ENCODE results near the gene PCNT. TPM values are rescaled to one million over a fixed set of nuclear protein-coding genes. Genes with fewer than 3 reads are reported as not detected.

The PCNT gene
- total RNA-seq, 1 donor, result 19.2 TPM

DNA sequence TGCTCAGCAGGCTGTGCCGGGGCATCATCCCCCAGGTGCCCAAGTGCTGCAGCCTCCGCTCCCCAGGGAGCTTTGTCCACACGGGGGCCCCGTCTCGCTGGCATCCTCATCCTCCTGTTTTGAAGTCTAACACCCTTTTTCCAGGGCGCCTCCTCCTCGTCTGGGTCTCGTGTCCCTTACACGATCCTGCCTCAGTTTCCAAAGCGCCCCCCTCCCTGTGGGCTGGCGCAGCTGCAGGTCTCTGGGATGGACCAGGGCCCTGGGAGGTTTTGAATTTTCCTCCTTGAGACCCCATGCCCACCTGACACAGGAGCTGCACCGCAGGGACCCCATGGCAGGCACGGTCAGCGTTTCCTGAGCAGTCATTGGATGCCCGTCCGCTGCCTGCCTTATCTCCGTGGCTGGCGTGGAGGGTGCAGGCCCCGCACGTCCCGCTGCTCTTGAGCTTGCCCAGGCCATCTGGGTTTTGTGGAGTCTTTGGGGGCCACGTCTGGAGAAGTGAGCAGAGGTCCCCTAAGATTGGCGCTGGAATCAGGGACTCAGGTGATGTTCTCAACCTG is 97.3 kb downstream of the PCNT start:
- Histone ChIP-seq H3K4me1 (ENCODE audit: insufficient read depth, low read length) (no peaks in the 10 kb centered on the region), H3K27ac (ENCODE audit: low read depth, low read length) (no peak overlapping the region), H3K79me2 (ENCODE audit: insufficient read depth, low read length) (no peaks in the 10 kb centered on the region), H2AFZ (ENCODE audit: low read length) (no peak overlapping the region), H4K20me1 (ENCODE audit: insufficient read depth, low read length) (no peaks in the 10 kb centered on the region), H3K36me3 (ENCODE audit: insufficient read depth, low read length) (peaks cover 24% of the 10 kb centered on the region), H3K4me2 (ENCODE audit: insufficient read depth, low read length) (no peak overlapping the region), H3K4me3 (ENCODE audit: insufficient read depth, low read length) (no peak overlapping the region), H3K27me3 (ENCODE audit: insufficient read depth, low read length) (no peaks in the 10 kb centered on the region), H3K9me3 (ENCODE audit: low read depth, low read length) (no peaks in the 10 kb centered on the region)
- TF ChIP-seq CTCF (IDR thresholded peaks at IDR 0.05; ENCODE audit: extremely low read depth, low read depth, low read length), result no peak
- DNase-seq (ENCODE audit: insufficient read length, low spot score, missing footprints), result peak; percentile 59

DNA sequence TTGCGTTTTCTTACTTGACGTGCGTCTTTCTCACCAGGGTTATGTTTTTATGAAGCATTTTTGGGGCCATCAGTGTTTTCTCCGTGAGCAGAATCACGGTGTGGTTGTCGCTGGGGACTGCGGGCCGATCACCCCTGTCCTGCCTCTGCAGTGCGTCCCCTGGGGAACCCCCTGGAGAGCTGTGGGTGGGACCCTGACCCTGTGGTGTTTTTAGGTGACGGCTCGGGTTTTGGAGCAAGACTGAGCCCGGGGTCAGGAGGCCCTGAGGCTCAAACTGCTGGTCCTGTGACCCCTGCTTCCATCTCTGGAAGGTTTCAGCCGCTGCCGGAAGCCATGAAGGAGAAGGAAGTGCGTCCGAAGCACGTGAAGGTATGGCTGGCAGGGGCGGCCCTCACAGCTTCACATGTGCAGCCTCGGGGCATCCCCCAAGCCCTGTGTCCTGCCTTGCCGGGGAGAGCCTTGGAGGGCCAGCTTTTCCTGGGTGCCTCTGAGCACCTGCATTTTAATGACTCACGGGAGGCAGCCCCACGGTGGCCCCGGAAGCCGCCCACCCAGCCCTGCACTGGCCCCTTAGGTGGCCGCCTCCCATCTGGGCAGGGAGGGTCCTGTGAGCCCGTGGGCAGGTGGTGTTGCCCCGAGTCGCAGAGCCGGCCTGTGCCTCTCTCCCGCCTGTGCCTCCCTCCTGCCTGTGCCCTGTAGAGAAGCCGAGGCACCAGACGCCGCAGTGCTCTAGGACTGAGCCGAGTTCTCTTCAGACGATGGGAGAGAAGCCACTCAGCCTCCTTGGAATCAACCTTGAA is 98.0 kb downstream of the PCNT start:
- H3K9me3 ChIP-seq (ENCODE audit: low read depth, low read length), result no peaks in the 10 kb centered on the region
- H4K20me1 ChIP-seq (ENCODE audit: insufficient read depth, low read length), result no peaks in the 10 kb centered on the region
- no peak overlapping the region for H2AFZ ChIP-seq (ENCODE audit: low read length)
- no peak for TF ChIP-seq CTCF (IDR thresholded peaks at IDR 0.05; ENCODE audit: extremely low read depth, low read depth, low read length)
- no peak overlapping the region for H3K27ac ChIP-seq (ENCODE audit: low read depth, low read length)
- no peaks in the 10 kb centered on the region for H3K27me3 ChIP-seq (ENCODE audit: insufficient read depth, low read length)
- H3K79me2 ChIP-seq (ENCODE audit: insufficient read depth, low read length), result no peaks in the 10 kb centered on the region
- H3K4me2 ChIP-seq (ENCODE audit: insufficient read depth, low read length), result no peak overlapping the region
- H3K36me3 ChIP-seq (ENCODE audit: insufficient read depth, low read length), result peaks cover 17% of the 10 kb centered on the region
- H3K4me3 ChIP-seq (ENCODE audit: insufficient read depth, low read length), result no peak overlapping the region
- peak; percentile 63 for DNase-seq (ENCODE audit: insufficient read length, low spot score, missing footprints)
- no peaks in the 10 kb centered on the region for H3K4me1 ChIP-seq (ENCODE audit: insufficient read depth, low read length)

DNA sequence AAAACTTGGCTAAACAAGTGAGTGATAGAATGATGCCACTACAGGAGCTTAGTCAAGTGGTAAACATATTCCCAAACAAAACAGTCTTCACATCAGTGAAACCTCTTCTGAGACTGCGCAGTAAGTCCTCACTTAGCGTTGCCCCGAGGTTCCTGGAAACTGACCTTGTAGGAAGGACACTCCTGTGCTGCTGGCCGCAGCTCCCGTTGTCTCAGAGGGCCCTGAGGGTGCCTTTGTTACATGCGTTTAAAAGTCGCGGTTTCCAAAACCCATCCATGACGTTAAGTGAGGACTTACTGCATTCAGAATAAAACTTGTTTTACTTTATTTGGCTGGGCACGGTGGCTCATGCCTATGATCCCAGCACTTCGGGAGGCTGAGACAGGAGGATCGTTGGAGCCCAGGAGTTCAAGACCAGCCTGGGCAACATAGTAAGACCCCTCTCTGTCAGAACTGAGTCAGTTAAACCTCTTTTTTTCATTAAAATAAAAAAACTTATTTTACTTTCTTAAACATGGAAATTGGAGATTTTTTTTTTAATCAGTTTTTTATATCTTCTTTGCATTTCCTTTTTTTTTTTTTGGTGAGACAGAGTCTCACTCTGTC is 98.8 kb downstream of the PCNT start:
- H3K9me3 ChIP-seq (ENCODE audit: low read depth, low read length), result no peaks in the 10 kb centered on the region
- no peaks in the 10 kb centered on the region for H3K79me2 ChIP-seq (ENCODE audit: insufficient read depth, low read length)
- no peak for TF ChIP-seq CTCF (IDR thresholded peaks at IDR 0.05; ENCODE audit: extremely low read depth, low read depth, low read length)
- peak; percentile 78 for DNase-seq (ENCODE audit: insufficient read length, low spot score, missing footprints)
- no peaks in the 10 kb centered on the region for H3K4me1 ChIP-seq (ENCODE audit: insufficient read depth, low read length)
- no peaks in the 10 kb centered on the region for H4K20me1 ChIP-seq (ENCODE audit: insufficient read depth, low read length)
- H2AFZ ChIP-seq (ENCODE audit: low read length), result no peak overlapping the region
- no peak overlapping the region for H3K4me2 ChIP-seq (ENCODE audit: insufficient read depth, low read length)
- peaks cover 14% of the 10 kb centered on the region for H3K36me3 ChIP-seq (ENCODE audit: insufficient read depth, low read length)
- H3K4me3 ChIP-seq (ENCODE audit: insufficient read depth, low read length), result no peak overlapping the region
- no peak overlapping the region for H3K27ac ChIP-seq (ENCODE audit: low read depth, low read length)
- H3K27me3 ChIP-seq (ENCODE audit: insufficient read depth, low read length), result no peaks in the 10 kb centered on the region

- Histone ChIP-seq H2AFZ (ENCODE audit: low read length) (no peak overlapping the region), H3K79me2 (ENCODE audit: insufficient read depth, low read length) (no peaks in the 10 kb centered on the region), H3K27me3 (ENCODE audit: insufficient read depth, low read length) (no peaks in the 10 kb centered on the region), H3K4me3 (ENCODE audit: insufficient read depth, low read length) (no peak overlapping the region), H3K9me3 (ENCODE audit: low read depth, low read length) (no peaks in the 10 kb centered on the region), H3K4me1 (ENCODE audit: insufficient read depth, low read length) (no peaks in the 10 kb centered on the region), H3K4me2 (ENCODE audit: insufficient read depth, low read length) (no peak overlapping the region), H4K20me1 (ENCODE audit: insufficient read depth, low read length) (no peaks in the 10 kb centered on the region), H3K27ac (ENCODE audit: low read depth, low read length) (no peak overlapping the region), H3K36me3 (ENCODE audit: insufficient read depth, low read length) (peaks cover 17% of the 10 kb centered on the region)
- TF ChIP-seq CTCF (IDR thresholded peaks at IDR 0.05; ENCODE audit: extremely low read depth, low read depth, low read length), result no peak
- DNase-seq (ENCODE audit: insufficient read length, low spot score, missing footprints), result peak; percentile 48
Measured at GRCh38 chr21:46423546-46424038, 99.6 kb downstream of the PCNT start.
